ENCODE results near the gene DHRS3.

- no peak for TF ChIP-seq CTCF (IDR thresholded peaks at IDR 0.05)
- TF ChIP-seq EP300 (IDR thresholded peaks at IDR 0.05) = no peak
- TF ChIP-seq POLR2A (IDR thresholded peaks at IDR 0.05) = no peak
- TF ChIP-seq POLR2AphosphoS5 (IDR thresholded peaks at IDR 0.05) = no peak
These were observed 16.1 kb upstream of the DHRS3 start for GRCh38 chr1:12634156-12634555.

Data from gastroesophageal sphincter (tissue), 3 donors.